Loucy (cell line): Measurements from ENCODE around the gene SORL1-AS1.

Experiments used
- H2AFZ ChIP-seq: fragments of 200-600 bp; sonication (generic); 2 replicates; pipeline ENCODE4 v1.6.0; 2016; ENCODE audit warnings: antibody characterized with exemption, mild to moderate bottlenecking, low read length, moderate library complexity
- H3F3A ChIP-seq: fragments of 200-600 bp; 2 replicates; pipeline ENCODE4 v1.6.0; 2016; ENCODE audit warnings: antibody characterized with exemption, low read depth, mild to moderate bottlenecking
- H3K27me3 ChIP-seq: fragments of 200-600 bp; sonication (generic); 2 replicates; pipeline ENCODE4 v1.6.1; 2014; ENCODE audit warnings: low read length, mild to moderate bottlenecking; ENCODE audit not compliant: insufficient read depth, poor library complexity, severe bottlenecking
- H3K36me3 ChIP-seq: fragments of 200-600 bp; sonication (generic); 2 replicates; pipeline ENCODE4 v1.6.1; 2016; ENCODE audit warnings: low read length; ENCODE audit not compliant: insufficient read depth
- H3K4me1 ChIP-seq: fragments of 200-600 bp; sonication (generic); 2 replicates; pipeline ENCODE4 v1.5.1; 2014; ENCODE audit warnings: low read length, mild to moderate bottlenecking; ENCODE audit not compliant: insufficient read depth, poor library complexity, severe bottlenecking
- H3K4me2 ChIP-seq: fragments of 200-600 bp; sonication (generic); 2 replicates; pipeline ENCODE4 v1.6.0; 2014; ENCODE audit warnings: antibody characterized with exemption, low read length, low read depth, mild to moderate bottlenecking; ENCODE audit not compliant: poor library complexity, severe bottlenecking
- H3K4me3 ChIP-seq: fragments of 200-600 bp; sonication (generic); 2 replicates; pipeline ENCODE4 v1.5.1; 2014; ENCODE audit warnings: low read length, mild to moderate bottlenecking, mixed read lengths; ENCODE audit not compliant: poor library complexity, severe bottlenecking
- H3K79me2 ChIP-seq: fragments of 200-600 bp; sonication (generic); 2 replicates; pipeline ENCODE4 v1.6.1; 2014; ENCODE audit warnings: low read length; ENCODE audit not compliant: insufficient read depth
- H3K9ac ChIP-seq: fragments of 200-600 bp; sonication (generic); 2 replicates; pipeline ENCODE4 v1.6.0; 2014; ENCODE audit warnings: mild to moderate bottlenecking, low read depth, low read length, moderate library complexity; ENCODE audit not compliant: poor library complexity, severe bottlenecking
- H3K9me2 ChIP-seq: fragments of 200-600 bp; sonication (generic); replicated peaks from 2 replicates; pipeline ENCODE4 v1.6.1; 2016; ENCODE audit warnings: low read depth, low read length, mixed read lengths
- H3K9me3 ChIP-seq: fragments of 200-600 bp; sonication (generic); 2 replicates; pipeline ENCODE4 v1.6.1; 2014; ENCODE audit warnings: mild to moderate bottlenecking, antibody characterized with exemption, low read length, low read depth; ENCODE audit not compliant: insufficient read depth
- H4K20me1 ChIP-seq: fragments of 200-600 bp; sonication (generic); 2 replicates; pipeline ENCODE4 v1.6.0; 2014; ENCODE audit warnings: antibody characterized with exemption, low read length, mild to moderate bottlenecking; ENCODE audit not compliant: insufficient read depth, poor library complexity, severe bottlenecking
- CTCF ChIP-seq: fragments of 200-600 bp; sonication (generic); conservative IDR thresholded peaks from 2 replicates; pipeline ENCODE4 v1.5.1; 2014; ENCODE audit warnings: mild to moderate bottlenecking, antibody characterized with exemption, low read length
- EZH2phosphoT487 ChIP-seq: fragments of 200-600 bp; IDR thresholded peaks from 2 replicates; pipeline ENCODE4 v1.6.1; 2018; ENCODE audit warnings: antibody characterized with exemption, mild to moderate bottlenecking, moderate library complexity, borderline replicate concordance

SORL1-AS1 gene

GRCh38 chr11:121479698-121480238 is 27.0 kb upstream of the SORL1-AS1 start:
- no peak for TF ChIP-seq CTCF
- TF ChIP-seq EZH2phosphoT487: no peak
- Histone ChIP-seq H4K20me1 (no peaks in the 10 kb centered on the region), H3K4me1 (peaks cover 32% of the 10 kb centered on the region), H3K9me3 (no peaks in the 10 kb centered on the region), H3K4me3 (no peak overlapping the region), H3K36me3 (peaks cover 41% of the 10 kb centered on the region; the same call in 1 of the 2 replicates), H3K79me2 (peaks cover 57% of the 10 kb centered on the region), H3K9ac (no peak overlapping the region), H3K4me2 (no peak overlapping the region), H3F3A (peaks cover 13% of the 10 kb centered on the region), H3K27me3 (no peaks in the 10 kb centered on the region), H3K9me2 (no peaks in the 10 kb centered on the region), H2AFZ (no peak overlapping the region)

DNA sequence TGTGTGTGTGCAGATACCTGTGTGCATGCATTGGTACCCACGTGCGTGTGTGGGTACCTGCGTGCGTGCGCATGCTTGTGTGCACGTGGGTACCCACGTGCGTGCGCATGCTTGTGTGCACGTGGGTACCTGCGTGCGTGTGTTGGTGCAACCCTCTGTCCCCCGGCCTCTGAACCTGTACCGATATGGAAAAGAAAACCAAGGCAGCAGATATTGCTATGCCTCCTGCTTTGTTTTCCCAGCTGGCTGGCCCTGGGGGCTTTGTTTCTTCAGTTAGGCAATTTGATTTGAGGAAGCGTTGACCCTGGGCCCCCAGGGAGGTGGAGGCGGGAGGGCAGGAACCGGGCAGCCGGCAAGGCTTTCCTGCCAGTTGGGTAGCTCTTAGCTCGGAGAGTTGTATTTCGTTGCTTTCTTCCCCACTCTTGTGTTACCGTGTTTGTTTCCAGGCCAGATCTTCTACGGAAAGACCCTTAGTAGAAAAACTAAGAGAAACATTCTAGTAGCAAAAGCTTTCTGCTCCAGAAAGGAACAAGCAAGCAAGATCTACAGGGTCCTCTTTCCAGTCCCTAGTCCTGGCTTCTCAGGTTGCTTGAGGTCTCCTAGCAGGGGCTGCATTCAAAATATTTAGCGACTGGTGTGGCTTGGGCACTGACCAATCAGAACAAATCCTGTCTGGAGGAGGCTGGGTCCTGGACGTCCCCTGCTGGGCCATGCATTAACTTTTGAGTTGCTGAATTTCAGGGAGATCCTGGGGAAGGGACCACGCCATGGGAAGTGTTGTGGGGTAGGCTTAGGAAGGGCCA is 26.3 kb upstream of the SORL1-AS1 start:
- H3K9me2 ChIP-seq: no peaks in the 10 kb centered on the region
- H4K20me1 ChIP-seq: no peaks in the 10 kb centered on the region
- H3K27me3 ChIP-seq: no peaks in the 10 kb centered on the region
- peaks cover 25% of the 10 kb centered on the region for H3K4me1 ChIP-seq
- no peaks in the 10 kb centered on the region for H3K9me3 ChIP-seq
- peaks cover 13% of the 10 kb centered on the region for H3F3A ChIP-seq
- no peak overlapping the region for H2AFZ ChIP-seq
- TF ChIP-seq CTCF (no peak), EZH2phosphoT487 (no peak)
- H3K36me3 ChIP-seq: peaks cover 47% of the 10 kb centered on the region; the same call in 1 of the 2 replicates
- H3K9ac ChIP-seq: no peak overlapping the region
- no peak overlapping the region for H3K4me2 ChIP-seq
- peaks cover 55% of the 10 kb centered on the region for H3K79me2 ChIP-seq
- H3K4me3 ChIP-seq: no peak overlapping the region

- H3K4me2 ChIP-seq: no peak overlapping the region
- peaks cover 18% of the 10 kb centered on the region for H3K4me1 ChIP-seq
- H3K9me2 ChIP-seq: no peaks in the 10 kb centered on the region
- H4K20me1 ChIP-seq: no peaks in the 10 kb centered on the region
- no peak overlapping the region for H2AFZ ChIP-seq
- H3K27me3 ChIP-seq: no peaks in the 10 kb centered on the region
- peaks cover 54% of the 10 kb centered on the region; the same call in 1 of the 2 replicates for H3K36me3 ChIP-seq
- H3K9me3 ChIP-seq: no peaks in the 10 kb centered on the region
- H3K9ac ChIP-seq: no peak overlapping the region
- no peak overlapping the region for H3K4me3 ChIP-seq
- H3K79me2 ChIP-seq: peaks cover 48% of the 10 kb centered on the region
- H3F3A ChIP-seq: peaks cover 12% of the 10 kb centered on the region
- TF ChIP-seq CTCF: no peak
- TF ChIP-seq EZH2phosphoT487: no peak
These were observed 25.6 kb upstream of the SORL1-AS1 start for GRCh38 chr11:121478226-121478894.
